Thyroid gland (tissue), 4 donors: ENCODE measurements around the gene SETBP1. TPM values are rescaled to one million over a fixed set of nuclear protein-coding genes. Genes with fewer than 3 reads are reported as not detected.

Experiments used
- DNase-seq, 2 donors: peaks; one replicate each; pipeline ENCODE4 v3.0.0-alpha.2; 2019
- H3K27ac ChIP-seq, 3 donors: fragments of 200-600 bp; sonication (generic); 1 replicate in 2 of 3; 2 replicates in 1 of 3; pipeline ENCODE4 v1.5.1; 2016 to 2019; ENCODE audit warnings: mild to moderate bottlenecking in 1 of 3, moderate library complexity in 1 of 3
- H3K27me3 ChIP-seq: fragments of 200-600 bp; sonication (generic); one replicate; pipeline ENCODE4 v1.5.1; 2019
- H3K36me3 ChIP-seq, 2 donors: fragments of 200-600 bp; sonication (generic); one replicate each; pipeline ENCODE4 v1.5.1; 2016 to 2019
- H3K4me1 ChIP-seq, 2 donors: fragments of 200-600 bp; sonication (generic); one replicate each; pipeline ENCODE4 v1.5.1; 2017 to 2019
- H3K4me3 ChIP-seq, 3 donors: fragments of 200-600 bp; sonication (generic); replicated peaks in 1 of 3; 1 replicate in 2 of 3; 2 replicates in 1 of 3; pipeline ENCODE4 v1.5.1; 2016; ENCODE audit warnings: mild to moderate bottlenecking in 1 of 3
- H3K9me3 ChIP-seq: fragments of 200-600 bp; sonication (generic); one replicate; pipeline ENCODE4 v1.5.1; 2017
- POLR2A ChIP-seq, 2 donors: fragments of 450-650 bp; IDR thresholded peaks; one replicate each; pipeline ENCODE4 v1.6.1; 2017; ENCODE audit warnings: antibody characterized with exemption in 2 of 2, mild to moderate bottlenecking in 2 of 2, moderate library complexity in 1 of 2
- WGBS, 2 donors: methylation state at CpG; one replicate each; pipeline ENCODE4 v1.1.5; 2017; 5-methylcytosine and 5-hydroxymethylcytosine counted together
- intact Hi-C: fragments of 100-400 bp; cut with DNase I; formaldehyde crosslinking; loops from one replicate; pipeline ENCODE4 v1.15.1; 2023
- total RNA-seq, 4 donors: library from RNA; depleted of rRNA; stranded (reverse); fragments of >200 nt; gene quantifications; one replicate each; pipeline ENCODE4 v1.2.3, GENCODE V29; 2016
- TF ChIP-seq, protein P1 (sequence below), 6 experiments: fragments of 200-600 bp in 3 of 6; fragments of 450-650 bp in 3 of 6; sonication (generic) in 3 of 6; IDR thresholded peaks; one replicate each; pipeline ENCODE4 v1.5.1; 2016 to 2019; ENCODE audit warnings: antibody characterized with exemption in 6 of 6, mild to moderate bottlenecking in 2 of 6, inconsistent platforms in 1 of 6, moderate library complexity in 1 of 6

SETBP1 gene
- total RNA-seq, 4 donors from 2014 or later: 32.1 to 72.0 (median 42.0) TPM

DNA sequence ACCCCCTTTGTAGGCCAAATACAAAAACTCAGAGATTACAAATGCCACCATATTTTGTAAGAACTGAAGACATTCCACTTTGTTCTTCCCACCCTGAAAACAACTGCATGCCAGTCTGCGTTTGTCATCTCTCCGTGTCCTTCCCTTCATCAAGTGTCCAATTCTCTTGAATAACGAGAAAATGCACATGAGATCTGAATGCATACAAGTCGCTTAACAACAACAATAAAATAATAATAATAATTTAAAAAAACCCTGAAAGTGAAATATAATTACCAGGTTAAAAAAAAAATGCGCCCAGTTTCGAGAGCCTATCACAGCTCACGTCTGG lies 2.0 kb upstream of the SETBP1 start:
- WGBS, 2 donors: 13 to 16% methylated on average over 7 of the region's 7 CpGs
- intact Hi-C loops: loop anchor here (5.0 kb wide), 1 partner anchor 534 kb away; no protein-coding TSS in a partner anchor
- Histone ChIP-seq H3K9me3 (no peaks in the 10 kb centered on the region), H3K4me3 (peak overlapping the region in 1 of 3 donors; percentile 82), H3K36me3 (no peaks in the 10 kb centered on the region), H3K27me3 (no peaks in the 10 kb centered on the region), H3K27ac (peak overlapping the region in 1 of 3 donors; percentile 97), H3K4me1 (peaks cover 7 to 14% of the 10 kb centered on the region in 2 donors)
- no peak for DNase-seq
- TF ChIP-seq POLR2A (IDR thresholded peaks at IDR 0.05): no peak
- TF ChIP-seq, protein P1, sequence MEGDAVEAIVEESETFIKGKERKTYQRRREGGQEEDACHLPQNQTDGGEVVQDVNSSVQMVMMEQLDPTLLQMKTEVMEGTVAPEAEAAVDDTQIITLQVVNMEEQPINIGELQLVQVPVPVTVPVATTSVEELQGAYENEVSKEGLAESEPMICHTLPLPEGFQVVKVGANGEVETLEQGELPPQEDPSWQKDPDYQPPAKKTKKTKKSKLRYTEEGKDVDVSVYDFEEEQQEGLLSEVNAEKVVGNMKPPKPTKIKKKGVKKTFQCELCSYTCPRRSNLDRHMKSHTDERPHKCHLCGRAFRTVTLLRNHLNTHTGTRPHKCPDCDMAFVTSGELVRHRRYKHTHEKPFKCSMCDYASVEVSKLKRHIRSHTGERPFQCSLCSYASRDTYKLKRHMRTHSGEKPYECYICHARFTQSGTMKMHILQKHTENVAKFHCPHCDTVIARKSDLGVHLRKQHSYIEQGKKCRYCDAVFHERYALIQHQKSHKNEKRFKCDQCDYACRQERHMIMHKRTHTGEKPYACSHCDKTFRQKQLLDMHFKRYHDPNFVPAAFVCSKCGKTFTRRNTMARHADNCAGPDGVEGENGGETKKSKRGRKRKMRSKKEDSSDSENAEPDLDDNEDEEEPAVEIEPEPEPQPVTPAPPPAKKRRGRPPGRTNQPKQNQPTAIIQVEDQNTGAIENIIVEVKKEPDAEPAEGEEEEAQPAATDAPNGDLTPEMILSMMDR (IDR thresholded peaks at IDR 0.05): no peak

DNA sequence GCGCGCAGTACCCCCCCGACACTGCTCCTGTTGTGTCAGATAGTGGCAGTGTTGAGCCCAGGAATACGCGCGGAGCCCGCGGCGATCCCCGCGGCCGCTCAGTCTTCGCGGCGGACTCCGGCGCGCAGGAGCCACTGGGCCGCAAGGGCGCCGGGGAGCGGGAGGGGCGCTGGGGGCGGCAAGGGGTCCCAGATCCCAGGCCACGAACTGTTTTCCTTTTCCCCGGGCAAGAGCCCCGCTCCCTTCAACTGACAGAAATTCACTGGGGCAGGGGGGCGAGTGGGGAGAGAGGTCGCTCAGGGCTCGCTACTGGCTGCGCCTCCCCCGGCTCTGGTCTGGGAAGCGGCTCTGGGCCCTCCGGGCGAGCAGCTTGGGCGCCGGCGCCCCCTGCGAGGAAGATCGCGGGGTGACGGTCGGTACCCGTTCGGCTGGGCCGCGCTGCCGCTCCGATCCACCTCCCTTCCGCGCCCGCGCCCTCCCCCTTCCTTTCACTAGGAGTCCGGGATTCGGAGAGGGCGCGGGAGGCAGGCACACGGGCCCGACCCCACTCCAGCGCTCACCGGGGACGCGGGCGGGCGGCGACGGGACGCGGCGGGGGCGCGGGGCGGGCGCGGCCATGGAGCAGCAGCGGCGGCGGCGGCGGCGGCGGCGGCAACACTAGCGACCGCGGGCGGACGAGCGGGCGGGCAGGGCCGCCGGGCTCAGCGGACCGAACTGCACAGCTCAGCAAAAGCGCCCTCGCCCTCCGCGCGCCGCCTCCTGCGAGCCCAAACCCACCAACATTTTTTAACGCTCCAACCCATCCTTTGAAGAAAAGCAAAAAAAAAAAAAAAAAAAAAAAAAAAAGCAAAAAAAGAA lies 1.4 kb upstream of the SETBP1 start:
- H3K4me3 ChIP-seq: peak overlapping the region; percentile 38 to 82 (median 77)
- H3K36me3 ChIP-seq: no peaks in the 10 kb centered on the region
- peak overlapping the region; percentile 96 to 97 (median 97) for H3K27ac ChIP-seq
- H3K9me3 ChIP-seq: no peaks in the 10 kb centered on the region
- DNase-seq: peak; percentile 90
- H3K4me1 ChIP-seq: peaks cover 7 to 14% of the 10 kb centered on the region in 2 donors
- intact Hi-C loops: loop anchor here (5.0 kb wide), 1 partner anchor 533 kb away; no protein-coding TSS in a partner anchor
- H3K27me3 ChIP-seq: no peaks in the 10 kb centered on the region
- TF ChIP-seq, protein P1 (IDR thresholded peaks at IDR 0.05): peak; percentile 57 to 73 (median 68)
- peak; percentile 24 to 83 for TF ChIP-seq POLR2A (IDR thresholded peaks at IDR 0.05)
- 0% methylated on average over 26 to 56 of the region's 102 CpGs for WGBS, 2 donors

DNA sequence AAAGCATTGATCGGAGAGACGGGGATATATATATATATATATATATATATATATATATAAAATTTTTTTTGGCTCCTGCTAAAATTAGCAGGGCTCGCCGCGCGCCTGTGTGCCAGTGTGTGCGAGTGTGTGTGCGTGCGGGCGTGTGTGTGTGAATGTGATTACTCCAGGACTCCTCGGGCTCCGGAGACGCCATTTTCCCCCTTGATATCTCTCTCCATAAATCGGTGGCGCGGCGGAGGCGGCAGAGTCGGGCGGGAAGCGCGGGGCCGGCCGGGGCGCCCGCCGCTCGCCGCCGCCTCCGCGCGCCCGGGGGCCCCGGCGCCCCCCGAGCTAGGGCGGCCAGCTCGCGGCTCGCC lies 795 bp upstream of the SETBP1 start:
- no peaks in the 10 kb centered on the region for H3K36me3 ChIP-seq
- H3K27ac ChIP-seq: peak overlapping the region; percentile 84 to 97 (median 85)
- 0 to 1% methylated on average over 14 to 17 of the region's 41 CpGs for WGBS, 2 donors
- peaks cover 7 to 14% of the 10 kb centered on the region in 2 donors for H3K4me1 ChIP-seq
- TF ChIP-seq, protein P1 (IDR thresholded peaks at IDR 0.05): no peak
- no peak for TF ChIP-seq POLR2A (IDR thresholded peaks at IDR 0.05)
- peak overlapping the region in 1 of 3 donors; percentile 82 for H3K4me3 ChIP-seq
- H3K27me3 ChIP-seq: no peaks in the 10 kb centered on the region
- H3K9me3 ChIP-seq: no peaks in the 10 kb centered on the region
- intact Hi-C loops: loop anchor here (5.0 to 10.0 kb wide), 2 partner anchors 145 to 532 kb away; no protein-coding TSS in a partner anchor
- DNase-seq: peak; percentile 59 to 65

DNA sequence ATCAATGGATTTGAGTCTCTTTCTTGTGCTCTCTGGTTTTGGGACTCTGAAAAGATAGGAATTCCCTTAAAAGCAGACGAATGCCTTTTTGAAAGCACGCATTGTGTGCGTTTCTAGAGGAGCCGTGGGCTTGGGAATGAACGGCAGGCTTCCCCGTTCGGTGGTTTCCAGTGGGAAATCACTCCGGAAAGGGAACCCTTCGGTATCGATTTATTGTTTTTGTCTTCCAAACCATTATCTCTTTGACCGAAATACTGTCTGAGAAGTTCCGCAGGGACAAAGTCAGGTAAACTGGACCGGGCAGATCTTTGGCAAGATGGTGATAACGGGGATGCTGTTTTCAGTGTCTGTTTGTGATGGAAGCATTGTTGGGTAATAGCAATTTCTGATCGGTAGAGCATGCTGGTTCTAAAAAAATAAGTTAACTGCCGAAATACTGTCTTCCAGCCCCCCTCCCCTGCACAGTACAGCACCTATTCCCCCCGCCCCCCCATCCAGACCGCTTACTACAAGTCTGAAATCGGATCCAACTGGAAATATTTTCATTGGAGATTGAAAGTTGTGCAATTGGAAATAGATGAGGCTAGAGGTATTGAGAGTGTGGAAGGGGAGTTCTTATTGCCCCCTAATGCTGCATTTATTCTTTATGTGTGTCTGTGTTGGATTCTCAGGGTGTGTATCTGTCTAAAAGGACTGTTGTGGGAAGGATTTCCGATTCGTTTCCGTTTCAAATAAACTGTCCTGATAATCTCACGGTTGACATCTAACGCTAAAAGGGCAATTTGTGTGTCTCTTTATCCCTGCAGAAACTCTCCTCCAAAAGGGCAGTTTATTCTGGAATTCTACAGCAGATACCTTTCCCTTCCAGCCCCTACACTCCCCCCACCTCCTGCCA lies 635 bp downstream of the SETBP1 start:
- 11 to 12% methylated on average over 24 of the region's 24 CpGs for WGBS, 2 donors
- TF ChIP-seq, protein P1 (IDR thresholded peaks at IDR 0.05): no peak
- H3K9me3 ChIP-seq: no peaks in the 10 kb centered on the region
- H3K4me3 ChIP-seq: peak overlapping the region in 2 of 3 donors; percentile 80 to 82
- DNase-seq: no peak
- peaks cover 7 to 14% of the 10 kb centered on the region in 2 donors for H3K4me1 ChIP-seq
- intact Hi-C loops: loop anchor here (10.0 kb wide), 1 partner anchor 143 kb away; no protein-coding TSS in a partner anchor
- H3K27me3 ChIP-seq: no peaks in the 10 kb centered on the region
- peak overlapping the region; percentile 35 to 97 (median 84) for H3K27ac ChIP-seq
- no peaks in the 10 kb centered on the region for H3K36me3 ChIP-seq
